Thoracic aorta (tissue), 2 donors: ENCODE data around the gene ANKRD13A. TPM values are rescaled to one million over a fixed set of nuclear protein-coding genes. Genes with fewer than 3 reads are reported as not detected.

Source experiments
- ATAC-seq: fragments of 150-250 bp; one replicate; pipeline ENCODE4 v1.8.0; 2017; ENCODE audit warnings: low read depth; ENCODE audit not compliant: insufficient number of reproducible peaks, low FRiP score
- DNase-seq: peaks from one replicate; pipeline ENCODE4 v3.0.0-alpha.2; 2020; ENCODE audit warnings: low spot score
- H3K27ac ChIP-seq, 2 donors: fragments of 200-600 bp; sonication (generic); 1 replicate in 1 of 2; 2 replicates in 1 of 2; pipeline ENCODE4 v1.5.1; 2016; ENCODE audit warnings: mild to moderate bottlenecking in 2 of 2, moderate library complexity in 2 of 2
- H3K27me3 ChIP-seq: fragments of 200-600 bp; sonication (generic); replicated peaks from 2 replicates; pipeline ENCODE4 v1.6.0; 2016; ENCODE audit warnings: mild to moderate bottlenecking; ENCODE audit not compliant: insufficient read depth
- H3K36me3 ChIP-seq: fragments of 200-600 bp; sonication (generic); one replicate; pipeline ENCODE4 v1.5.1; 2016
- H3K4me1 ChIP-seq, 2 donors: fragments of 200-600 bp; sonication (generic); 1 replicate in 1 of 2; 2 replicates in 1 of 2; pipeline versions ENCODE4 v1.5.1 to v1.6.0; 2016; ENCODE audit warnings: low read depth in 2 of 2, mild to moderate bottlenecking in 1 of 2; ENCODE audit not compliant: control insufficient read depth in 1 of 2
- H3K4me3 ChIP-seq: fragments of 200-600 bp; sonication (generic); 2 replicates; pipeline ENCODE4 v1.5.1; 2016; ENCODE audit warnings: mild to moderate bottlenecking
- H3K9me3 ChIP-seq: fragments of 200-600 bp; sonication (generic); 2 replicates; pipeline ENCODE4 v1.5.1; 2016
- total RNA-seq, 2 donors: library from RNA; depleted of rRNA; stranded (reverse); fragments of >200 nt; gene quantifications; one replicate each; pipeline versions ENCODE4 v1.1.0 to v1.2.3, GENCODE V29; 2016
- TF ChIP-seq, protein P1 (sequence below): fragments of 200-600 bp; sonication (generic); IDR thresholded peaks from one replicate; pipeline ENCODE4 v1.5.1; 2019; ENCODE audit warnings: antibody characterized with exemption

The ANKRD13A gene
- total RNA-seq, 2 donors from 2014 or later: 69.1 to 83.7 TPM

DNA sequence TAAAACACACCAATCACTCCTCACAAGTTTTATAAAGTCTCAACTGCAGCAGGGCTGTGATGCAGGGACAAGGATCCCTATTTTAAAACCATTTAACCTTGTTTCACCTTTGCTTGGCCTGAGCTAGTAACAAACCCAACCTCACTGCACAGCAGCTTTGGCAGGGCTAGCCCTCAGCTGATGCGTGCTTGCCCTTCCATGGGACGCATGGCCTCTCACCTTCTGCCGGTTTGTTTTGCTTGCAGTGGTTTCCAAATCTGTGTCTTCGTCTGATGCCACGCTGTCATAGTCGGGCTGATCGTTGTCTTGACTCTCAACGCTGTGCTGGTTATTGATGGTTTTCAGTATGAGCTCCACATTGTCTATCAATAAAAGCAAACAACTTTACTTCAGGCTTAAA, 46.4 kb upstream of the ANKRD13A start:
- ATAC-seq (no peak), DNase-seq (no peak)
- H3K27ac ChIP-seq: peak overlapping the region; percentile 79 to 82
- peaks cover 27 to 56% of the 10 kb centered on the region in 2 donors for H3K4me1 ChIP-seq
- TF ChIP-seq, protein P1, sequence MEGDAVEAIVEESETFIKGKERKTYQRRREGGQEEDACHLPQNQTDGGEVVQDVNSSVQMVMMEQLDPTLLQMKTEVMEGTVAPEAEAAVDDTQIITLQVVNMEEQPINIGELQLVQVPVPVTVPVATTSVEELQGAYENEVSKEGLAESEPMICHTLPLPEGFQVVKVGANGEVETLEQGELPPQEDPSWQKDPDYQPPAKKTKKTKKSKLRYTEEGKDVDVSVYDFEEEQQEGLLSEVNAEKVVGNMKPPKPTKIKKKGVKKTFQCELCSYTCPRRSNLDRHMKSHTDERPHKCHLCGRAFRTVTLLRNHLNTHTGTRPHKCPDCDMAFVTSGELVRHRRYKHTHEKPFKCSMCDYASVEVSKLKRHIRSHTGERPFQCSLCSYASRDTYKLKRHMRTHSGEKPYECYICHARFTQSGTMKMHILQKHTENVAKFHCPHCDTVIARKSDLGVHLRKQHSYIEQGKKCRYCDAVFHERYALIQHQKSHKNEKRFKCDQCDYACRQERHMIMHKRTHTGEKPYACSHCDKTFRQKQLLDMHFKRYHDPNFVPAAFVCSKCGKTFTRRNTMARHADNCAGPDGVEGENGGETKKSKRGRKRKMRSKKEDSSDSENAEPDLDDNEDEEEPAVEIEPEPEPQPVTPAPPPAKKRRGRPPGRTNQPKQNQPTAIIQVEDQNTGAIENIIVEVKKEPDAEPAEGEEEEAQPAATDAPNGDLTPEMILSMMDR: no peak
- no peaks in the 10 kb centered on the region for H3K9me3 ChIP-seq
- H3K4me3 ChIP-seq: no peak overlapping the region
- peaks cover 10% of the 10 kb centered on the region for H3K36me3 ChIP-seq
- no peaks in the 10 kb centered on the region for H3K27me3 ChIP-seq

DNA sequence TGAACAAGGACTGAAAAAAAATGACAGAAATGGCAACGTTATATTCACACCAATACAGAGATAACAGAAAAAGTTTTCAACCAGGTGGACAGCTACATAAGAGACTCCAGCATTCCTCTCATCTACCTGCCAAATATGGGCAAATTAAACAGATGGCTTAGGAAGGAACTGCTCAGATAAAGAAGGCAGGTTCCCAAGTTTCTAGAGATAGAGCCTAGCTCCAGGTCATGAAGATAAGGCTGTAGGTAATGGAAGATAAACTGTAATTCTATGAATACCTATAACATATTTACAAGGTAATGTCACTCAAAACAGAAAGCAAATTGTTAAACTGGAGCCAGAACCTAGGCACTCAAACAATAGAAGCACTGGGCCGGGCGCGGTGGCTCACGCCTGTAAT, 45.6 kb upstream of the ANKRD13A start:
- Histone ChIP-seq H3K36me3 (peaks cover 10% of the 10 kb centered on the region), H3K27ac (peak overlapping the region; percentile 79 to 82), H3K27me3 (no peaks in the 10 kb centered on the region), H3K9me3 (no peaks in the 10 kb centered on the region), H3K4me3 (no peak overlapping the region), H3K4me1 (peaks cover 27 to 48% of the 10 kb centered on the region in 2 donors)
- DNase-seq (no peak), ATAC-seq (no peak)
- TF ChIP-seq, protein P1: no peak

DNA sequence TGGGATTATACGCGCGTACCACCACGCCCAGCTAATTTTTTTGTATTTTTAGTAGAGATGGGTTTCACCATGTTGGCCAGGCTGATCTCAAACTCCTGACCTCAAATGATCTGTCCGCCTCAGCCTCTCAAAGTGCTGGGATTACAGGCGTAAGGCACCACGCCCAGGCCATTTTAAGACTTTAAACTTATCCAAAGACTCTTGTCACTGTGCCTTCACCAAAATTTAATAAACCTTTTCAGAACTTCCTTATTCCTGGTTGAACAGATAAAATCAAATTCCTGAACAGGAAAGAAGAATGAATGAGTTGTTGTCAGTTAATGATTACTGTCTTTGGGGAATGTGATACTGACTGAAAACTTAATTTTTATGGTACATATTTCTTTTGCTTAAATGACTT, 40.9 kb upstream of the ANKRD13A start:
- TF ChIP-seq, protein P1: no peak
- ATAC-seq (no peak), DNase-seq (no peak)
- Histone ChIP-seq H3K27ac (no peak overlapping the region), H3K4me3 (no peak overlapping the region), H3K36me3 (peaks cover 16% of the 10 kb centered on the region), H3K27me3 (no peaks in the 10 kb centered on the region), H3K4me1 (peaks cover 0 to 13% of the 10 kb centered on the region in 2 donors), H3K9me3 (no peaks in the 10 kb centered on the region)

DNA sequence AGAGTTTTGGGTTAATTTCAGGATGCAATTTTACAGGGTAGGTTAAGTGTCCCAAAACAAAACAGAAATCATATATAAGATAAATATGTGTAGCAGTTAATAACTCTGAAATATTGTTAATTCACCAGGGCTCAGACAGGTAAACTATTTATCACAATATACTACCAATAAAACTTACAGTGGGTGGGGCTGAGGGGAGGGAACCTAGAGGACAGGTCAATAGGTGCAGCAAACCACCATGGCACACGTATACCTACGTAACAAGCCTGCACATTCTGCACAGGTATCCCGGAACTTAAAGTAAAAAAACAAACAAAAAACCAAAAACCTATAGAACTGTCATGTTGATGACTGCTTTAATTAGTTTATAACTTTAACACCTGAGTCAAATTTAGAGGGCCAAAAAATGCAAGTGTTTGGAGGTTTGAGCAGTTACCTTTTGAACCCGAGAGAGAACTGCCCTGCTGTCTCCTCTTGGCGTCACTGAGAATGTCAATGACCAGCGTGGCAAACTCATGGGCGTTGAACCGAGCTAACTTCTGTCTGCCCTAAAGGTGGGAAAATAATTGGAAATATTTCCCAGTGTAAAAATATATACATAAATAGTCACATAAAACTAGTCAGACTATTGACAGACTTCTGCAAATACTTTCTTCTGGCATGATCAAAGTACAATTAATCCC, 39.7 kb upstream of the ANKRD13A start:
- H3K4me1 ChIP-seq: peaks cover 0 to 17% of the 10 kb centered on the region in 2 donors
- DNase-seq (no peak), ATAC-seq (no peak)
- no peak overlapping the region for H3K4me3 ChIP-seq
- H3K27ac ChIP-seq: no peak overlapping the region
- TF ChIP-seq, protein P1: no peak
- H3K9me3 ChIP-seq: no peaks in the 10 kb centered on the region
- H3K36me3 ChIP-seq: peaks cover 16% of the 10 kb centered on the region
- H3K27me3 ChIP-seq: no peaks in the 10 kb centered on the region

DNA sequence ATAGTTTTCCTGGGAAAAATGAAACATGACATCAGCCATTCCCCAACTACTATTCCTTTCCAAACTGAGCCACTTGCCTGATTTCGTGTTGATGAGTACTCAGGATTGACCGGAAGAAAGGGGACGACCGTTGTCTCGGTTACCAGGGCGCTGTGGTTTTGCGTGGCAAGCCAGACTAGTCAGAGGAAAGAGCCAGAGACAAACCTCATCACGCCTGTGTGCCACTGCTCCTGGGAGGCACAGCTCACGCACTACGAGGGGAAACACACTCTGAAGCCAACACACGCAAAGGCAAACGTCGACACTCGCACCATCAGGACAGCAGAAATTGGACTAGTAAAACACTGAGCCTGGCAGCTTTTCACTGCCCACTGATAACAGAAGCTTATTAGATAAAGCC, 38.0 kb upstream of the ANKRD13A start:
- peaks cover 23% of the 10 kb centered on the region for H3K36me3 ChIP-seq
- TF ChIP-seq, protein P1: no peak

More for the DNA sequence above, 38.0 kb upstream of the ANKRD13A start:
- ATAC-seq: no peak
- Histone ChIP-seq H3K9me3 (no peaks in the 10 kb centered on the region), H3K4me1 (peaks cover 0 to 17% of the 10 kb centered on the region in 2 donors), H3K27ac (peak overlapping the region in 1 of 2 donors; percentile 35), H3K27me3 (no peaks in the 10 kb centered on the region), H3K4me3 (no peak overlapping the region)
- DNase-seq: no peak
